MM.1S (cell line): ENCODE measurements around the gene SIM2.

ENCODE experiments used
- DNase-seq: peaks from one replicate; pipeline ENCODE4 v3.0.0-alpha.2; 2015
- H2AFZ ChIP-seq: fragments of 300-600 bp; sonication (generic); 2 replicates; pipeline ENCODE4 v1.6.0; 2016; ENCODE audit warnings: antibody characterized with exemption, low read length
- H3F3A ChIP-seq: fragments of 300-600 bp; sonication (generic); 2 replicates; pipeline ENCODE4 v1.6.1; 2016; ENCODE audit warnings: mild to moderate bottlenecking, antibody characterized with exemption, low read length, moderate library complexity, mixed read lengths; ENCODE audit not compliant: insufficient read depth
- H3K27ac ChIP-seq: fragments of 300-600 bp; sonication (generic); 2 replicates; pipeline ENCODE4 v1.5.1; 2016; ENCODE audit warnings: mild to moderate bottlenecking, low read length
- H3K27me3 ChIP-seq: fragments of 300-600 bp; sonication (generic); replicated peaks from 2 replicates; pipeline ENCODE4 v1.6.0; 2016; ENCODE audit warnings: low read length; ENCODE audit not compliant: insufficient read depth
- H3K36me3 ChIP-seq: fragments of 300-600 bp; sonication (generic); replicated peaks from 2 replicates; pipeline ENCODE4 v1.6.1; 2016; ENCODE audit warnings: mild to moderate bottlenecking, low read length, mixed read lengths; ENCODE audit not compliant: insufficient read depth
- H3K4me1 ChIP-seq: fragments of 300-600 bp; sonication (generic); 2 replicates; pipeline ENCODE4 v1.6.1; 2016; ENCODE audit warnings: low read length, mixed read lengths
- H3K4me2 ChIP-seq: fragments of 300-600 bp; sonication (generic); 2 replicates; pipeline ENCODE4 v1.6.0; 2016; ENCODE audit warnings: low read depth, low read length
- H3K4me3 ChIP-seq: fragments of 300-600 bp; sonication (generic); 2 replicates; pipeline ENCODE4 v1.5.1; 2016; ENCODE audit warnings: low read length, mixed read lengths
- H3K79me2 ChIP-seq: fragments of 300-600 bp; sonication (generic); 2 replicates; pipeline ENCODE4 v1.6.1; 2016; ENCODE audit warnings: mixed run types, low read length, mixed read lengths
- H3K9ac ChIP-seq: fragments of 300-600 bp; sonication (generic); 2 replicates; pipeline ENCODE4 v1.6.1; 2016; ENCODE audit warnings: low read length, mixed read lengths
- H3K9me2 ChIP-seq: fragments of 300-600 bp; sonication (generic); replicated peaks from 2 replicates; pipeline ENCODE4 v1.6.1; 2016; ENCODE audit warnings: mild to moderate bottlenecking, low read length, mixed read lengths; ENCODE audit not compliant: insufficient read depth
- H3K9me3 ChIP-seq: fragments of 300-600 bp; sonication (generic); replicated peaks from 2 replicates; pipeline ENCODE4 v1.6.1; 2016; ENCODE audit warnings: mild to moderate bottlenecking, low read length, mixed read lengths; ENCODE audit not compliant: insufficient read depth
- H4K20me1 ChIP-seq: fragments of 300-600 bp; sonication (generic); 2 replicates; pipeline ENCODE4 v1.6.1; 2016; ENCODE audit warnings: mild to moderate bottlenecking, low read length, moderate library complexity, mixed read lengths; ENCODE audit not compliant: insufficient read depth
- EZH2 ChIP-seq: fragments of 300-600 bp; sonication (generic); optimal IDR thresholded peaks from 2 replicates; pipeline ENCODE3; 2017; ENCODE audit warnings: low read depth, mild to moderate bottlenecking, antibody characterized with exemption, low read length, mixed read lengths
- EZH2phosphoT487 ChIP-seq: fragments of 300-600 bp; sonication (generic); IDR thresholded peaks from 2 replicates; pipeline ENCODE4 v1.6.1; 2018; ENCODE audit warnings: antibody characterized with exemption, low read length
- TF ChIP-seq, protein P1 (sequence below): fragments of 300-600 bp; sonication (generic); IDR thresholded peaks from 2 replicates; pipeline ENCODE4 v1.5.1; 2016; ENCODE audit warnings: antibody characterized with exemption, low read length, mixed read lengths

The SIM2 gene

DNA sequence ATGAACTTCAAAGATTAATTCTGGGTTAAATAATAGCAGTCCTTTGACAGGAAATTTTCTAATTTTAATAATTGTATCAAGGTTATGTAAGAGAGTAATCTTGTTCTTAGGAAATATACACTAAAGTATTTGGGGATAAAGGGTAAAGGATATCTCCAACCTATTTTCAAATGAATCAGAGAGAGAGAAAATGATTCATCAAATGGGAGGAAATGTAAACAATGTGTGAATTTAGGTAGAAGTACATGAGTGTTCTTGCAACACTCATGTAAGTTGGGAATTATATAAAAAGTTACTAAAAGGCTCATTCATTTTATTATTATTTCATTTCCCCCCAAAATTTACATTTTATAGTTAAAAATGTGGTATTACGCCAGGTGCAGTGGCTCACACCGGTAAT lies 20.4 kb upstream of the SIM2 start:
- H3K79me2 ChIP-seq, result no peaks in the 10 kb centered on the region
- H3K27me3 ChIP-seq, result no peaks in the 10 kb centered on the region
- H3K4me3 ChIP-seq, result no peak overlapping the region
- no peak overlapping the region for H3K27ac ChIP-seq
- no peak overlapping the region for H3K4me2 ChIP-seq
- DNase-seq, result no peak
- no peak overlapping the region for H3K9ac ChIP-seq
- TF ChIP-seq, protein P1, sequence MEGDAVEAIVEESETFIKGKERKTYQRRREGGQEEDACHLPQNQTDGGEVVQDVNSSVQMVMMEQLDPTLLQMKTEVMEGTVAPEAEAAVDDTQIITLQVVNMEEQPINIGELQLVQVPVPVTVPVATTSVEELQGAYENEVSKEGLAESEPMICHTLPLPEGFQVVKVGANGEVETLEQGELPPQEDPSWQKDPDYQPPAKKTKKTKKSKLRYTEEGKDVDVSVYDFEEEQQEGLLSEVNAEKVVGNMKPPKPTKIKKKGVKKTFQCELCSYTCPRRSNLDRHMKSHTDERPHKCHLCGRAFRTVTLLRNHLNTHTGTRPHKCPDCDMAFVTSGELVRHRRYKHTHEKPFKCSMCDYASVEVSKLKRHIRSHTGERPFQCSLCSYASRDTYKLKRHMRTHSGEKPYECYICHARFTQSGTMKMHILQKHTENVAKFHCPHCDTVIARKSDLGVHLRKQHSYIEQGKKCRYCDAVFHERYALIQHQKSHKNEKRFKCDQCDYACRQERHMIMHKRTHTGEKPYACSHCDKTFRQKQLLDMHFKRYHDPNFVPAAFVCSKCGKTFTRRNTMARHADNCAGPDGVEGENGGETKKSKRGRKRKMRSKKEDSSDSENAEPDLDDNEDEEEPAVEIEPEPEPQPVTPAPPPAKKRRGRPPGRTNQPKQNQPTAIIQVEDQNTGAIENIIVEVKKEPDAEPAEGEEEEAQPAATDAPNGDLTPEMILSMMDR, result no peak
- TF ChIP-seq EZH2phosphoT487 (no peak), EZH2 (no peak)
- no peaks in the 10 kb centered on the region for H3K9me3 ChIP-seq
- H4K20me1 ChIP-seq, result no peaks in the 10 kb centered on the region
- no peak overlapping the region for H2AFZ ChIP-seq
- no peaks in the 10 kb centered on the region for H3K9me2 ChIP-seq
- no peaks in the 10 kb centered on the region for H3K36me3 ChIP-seq
- no peaks in the 10 kb centered on the region for H3K4me1 ChIP-seq
- H3F3A ChIP-seq, result no peaks in the 10 kb centered on the region

DNA sequence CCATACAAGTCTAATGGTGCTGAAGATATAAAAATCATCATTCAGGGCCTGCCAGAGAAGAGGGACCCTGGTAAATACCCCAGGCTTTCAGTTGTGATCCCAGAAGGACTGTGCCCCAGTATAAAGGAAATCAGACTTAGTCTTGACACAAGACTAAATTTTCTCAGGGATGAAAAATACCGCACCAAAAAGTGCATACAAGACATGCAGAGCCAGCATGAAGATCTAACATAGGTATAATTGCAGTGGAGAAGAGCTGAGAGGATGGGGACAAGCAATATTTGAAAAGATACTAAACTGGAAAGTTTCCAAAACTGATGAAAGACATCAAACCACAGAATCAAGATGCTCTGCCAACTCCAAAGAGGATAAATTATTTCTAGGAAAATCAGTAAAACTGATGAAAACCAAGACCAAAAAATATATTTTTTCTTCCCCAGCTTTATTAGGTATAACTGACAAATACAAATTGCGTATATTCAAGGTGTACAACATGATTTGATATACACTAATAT lies 17.7 kb upstream of the SIM2 start:
- Histone ChIP-seq H2AFZ (no peak overlapping the region), H3K4me1 (no peaks in the 10 kb centered on the region), H3K27me3 (no peaks in the 10 kb centered on the region), H3K27ac (no peak overlapping the region), H3K9me2 (no peaks in the 10 kb centered on the region), H3K4me3 (no peak overlapping the region), H3K9me3 (no peaks in the 10 kb centered on the region), H3K9ac (no peak overlapping the region), H4K20me1 (no peaks in the 10 kb centered on the region), H3K4me2 (no peak overlapping the region), H3K36me3 (no peaks in the 10 kb centered on the region), H3F3A (no peaks in the 10 kb centered on the region), H3K79me2 (no peaks in the 10 kb centered on the region)
- no peak for TF ChIP-seq EZH2phosphoT487
- no peak for TF ChIP-seq EZH2
- TF ChIP-seq, protein P1, result no peak
- DNase-seq, result no peak

DNA sequence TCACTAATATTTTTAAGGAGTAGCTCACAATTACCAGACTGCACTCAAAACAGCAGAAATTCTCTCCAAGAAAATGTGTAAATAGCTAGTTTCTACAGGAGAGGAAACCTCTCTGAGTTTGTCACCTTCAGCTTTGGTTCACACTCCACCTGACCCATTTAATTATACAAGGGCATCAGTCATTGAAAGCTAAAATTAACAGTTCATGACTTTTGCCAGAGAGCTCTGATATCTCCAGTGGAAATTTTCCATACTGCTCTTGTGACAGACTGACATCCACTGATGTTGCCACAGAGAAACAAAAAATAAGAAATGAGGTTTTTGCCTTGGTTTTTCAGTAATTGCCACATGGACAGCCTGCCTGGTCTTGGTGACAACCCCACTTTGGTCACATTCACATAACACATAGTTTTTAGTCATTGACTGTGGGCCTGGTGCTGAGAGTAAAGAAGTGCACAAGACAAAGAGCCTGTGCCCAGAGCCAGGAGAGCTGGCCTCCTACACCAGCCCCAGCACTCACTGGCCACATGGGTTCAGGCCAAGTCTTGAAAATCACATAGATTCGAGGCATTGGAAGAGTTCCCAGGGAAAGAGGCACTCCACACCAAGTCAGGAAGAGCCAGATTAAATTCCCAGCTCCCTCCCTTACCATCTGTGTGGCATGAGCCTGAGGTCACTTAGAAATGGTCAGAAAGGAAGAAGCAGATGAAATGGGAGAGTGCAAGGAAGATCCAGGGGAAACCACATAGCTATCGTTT lies 13.8 kb upstream of the SIM2 start:
- no peak overlapping the region for H3K9ac ChIP-seq
- DNase-seq, result no peak
- H3K27me3 ChIP-seq, result no peaks in the 10 kb centered on the region

More for the DNA sequence above, 13.8 kb upstream of the SIM2 start:
- no peaks in the 10 kb centered on the region for H3K36me3 ChIP-seq
- no peaks in the 10 kb centered on the region for H3K9me2 ChIP-seq
- H3K79me2 ChIP-seq, result no peaks in the 10 kb centered on the region
- no peak overlapping the region for H3K4me2 ChIP-seq
- H4K20me1 ChIP-seq, result no peaks in the 10 kb centered on the region
- no peaks in the 10 kb centered on the region for H3K4me1 ChIP-seq
- H3K9me3 ChIP-seq, result no peaks in the 10 kb centered on the region
- no peaks in the 10 kb centered on the region for H3F3A ChIP-seq
- no peak overlapping the region for H3K27ac ChIP-seq
- H3K4me3 ChIP-seq, result no peak overlapping the region
- TF ChIP-seq, protein P1, result no peak
- no peak for TF ChIP-seq EZH2phosphoT487
- no peak for TF ChIP-seq EZH2
- no peak overlapping the region for H2AFZ ChIP-seq
